ENCODE data around the gene PLK5.
A peak's percentile ranks its signal among the peaks of the same experiment; 100 is the strongest.
"Not testable (repeated sequence)": the region's sequence is repeated elsewhere in the genome, so short reads cannot be mapped to it uniquely, and the experiment has no call there.

The PLK5 gene

DNA sequence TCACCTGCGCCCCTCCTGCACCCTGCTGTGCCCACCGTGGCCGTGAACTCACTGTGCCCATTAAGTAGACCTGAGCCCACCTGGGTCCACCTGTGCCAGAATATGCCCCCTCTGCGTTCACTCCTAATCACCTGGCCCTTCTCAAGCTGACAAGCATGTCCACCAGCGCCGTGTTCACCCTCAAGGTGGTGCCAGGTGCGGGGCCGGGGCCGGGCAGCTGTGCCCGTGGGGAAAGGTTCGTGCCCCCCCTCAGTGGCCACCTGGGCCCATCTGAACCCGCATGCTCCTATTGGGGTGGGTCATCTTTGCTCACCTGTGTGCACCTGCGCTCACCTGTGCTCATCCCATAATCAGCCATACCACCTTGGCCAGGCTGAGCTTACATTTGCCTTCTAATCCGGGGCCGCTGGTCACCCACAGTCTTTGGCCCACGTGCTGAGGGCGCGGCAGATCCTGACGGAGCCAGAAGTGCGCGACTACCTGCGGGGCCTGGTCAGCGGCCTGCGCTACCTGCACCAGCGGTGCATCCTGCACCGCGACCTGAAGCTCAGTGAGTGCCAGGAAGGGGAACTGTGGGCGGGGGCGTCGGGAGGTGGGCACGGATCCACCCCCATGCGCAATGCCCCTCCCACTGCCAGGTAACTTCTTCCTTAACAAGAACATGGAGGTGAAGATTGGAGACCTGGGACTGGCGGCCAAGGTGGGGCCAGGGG lies 2.3 kb downstream of the PLK5 start:
- Mint-ChIP-seq H3K27ac (no peak overlapping the region), H3K36me3 (no peaks in the 10 kb centered on the region), H3K27me3 (peaks cover 20% of the 10 kb centered on the region), H3K4me3 (no peak overlapping the region), H3K9me3 (no peaks in the 10 kb centered on the region), H3K4me1 (peaks cover 6% of the 10 kb centered on the region)

DNA sequence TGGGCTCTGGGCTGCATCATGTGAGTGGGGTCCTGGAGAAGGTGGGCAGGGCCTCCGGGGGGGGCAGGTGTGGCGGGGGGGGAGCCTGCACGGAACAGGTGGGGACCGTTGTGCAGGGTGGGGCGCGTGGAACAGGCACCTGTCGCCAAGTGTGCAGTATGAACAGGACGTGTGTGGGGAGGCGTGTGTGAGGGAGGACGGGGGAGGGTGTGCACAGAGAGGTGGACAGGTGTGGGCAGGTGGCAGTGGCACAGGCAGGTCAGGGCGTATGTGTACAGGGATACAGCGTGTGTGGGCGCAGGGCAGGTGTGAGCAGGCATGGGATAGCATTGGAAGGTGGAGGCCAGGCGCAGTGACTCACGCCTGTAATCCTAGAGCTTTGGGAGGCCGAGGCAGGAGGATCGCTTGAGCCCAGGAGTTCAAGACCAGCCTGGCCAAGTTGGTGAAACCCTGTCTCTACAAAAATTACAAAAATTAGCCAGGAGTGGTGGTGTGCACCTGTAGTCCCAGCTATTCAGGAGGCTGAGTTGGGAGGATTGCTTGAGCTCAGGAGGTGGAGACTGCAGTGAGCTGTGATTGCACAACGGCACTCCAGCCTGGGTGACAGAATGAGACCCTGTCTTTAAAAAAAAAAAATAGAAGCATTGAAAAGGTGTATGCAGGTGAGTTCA lies 3.2 kb downstream of the PLK5 start:
- Mint-ChIP-seq H3K4me1 (peaks cover 6% of the 10 kb centered on the region), H3K36me3 (no peaks in the 10 kb centered on the region), H3K9me3 (no peaks in the 10 kb centered on the region), H3K27ac (peak overlapping the region; percentile 65), H3K4me3 (no peak overlapping the region), H3K27me3 (peaks cover 21% of the 10 kb centered on the region)

DNA sequence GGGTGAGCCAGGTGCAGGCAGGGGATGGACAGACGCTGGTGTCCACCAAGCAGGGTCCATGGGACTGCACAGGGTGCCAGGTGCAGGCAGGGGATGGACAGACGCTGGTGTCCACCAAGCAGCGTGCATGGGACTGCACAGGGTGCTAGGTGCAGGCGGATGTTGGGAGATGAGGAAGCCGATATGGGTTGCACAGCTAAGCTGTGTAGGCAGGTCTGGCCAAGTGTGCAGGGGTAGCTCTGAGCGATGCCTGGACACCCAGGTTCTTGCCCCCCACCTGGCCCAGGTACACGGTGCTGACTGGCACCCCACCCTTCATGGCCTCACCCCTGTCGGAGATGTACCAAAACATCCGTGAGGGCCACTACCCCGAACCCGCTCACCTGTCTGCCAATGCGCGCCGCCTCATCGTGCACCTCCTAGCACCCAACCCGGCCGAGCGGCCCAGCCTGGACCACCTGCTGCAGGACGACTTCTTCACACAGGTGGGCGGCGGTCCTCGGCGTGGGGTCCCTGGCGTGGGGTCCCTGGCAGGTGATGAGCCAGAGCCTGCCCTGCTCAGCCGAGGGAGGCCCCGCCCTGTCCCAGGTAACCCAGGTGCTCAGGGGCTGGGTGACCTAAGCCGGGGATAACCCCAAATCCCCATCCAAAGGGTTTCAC lies 3.9 kb downstream of the PLK5 start:
- no peak overlapping the region for H3K4me3 Mint-ChIP-seq
- no peaks in the 10 kb centered on the region for H3K9me3 Mint-ChIP-seq
- peak overlapping the region; percentile 65 for H3K27ac Mint-ChIP-seq
- H3K36me3 Mint-ChIP-seq: no peaks in the 10 kb centered on the region
- peaks cover 21% of the 10 kb centered on the region for H3K27me3 Mint-ChIP-seq
- peaks cover 6% of the 10 kb centered on the region for H3K4me1 Mint-ChIP-seq

DNA sequence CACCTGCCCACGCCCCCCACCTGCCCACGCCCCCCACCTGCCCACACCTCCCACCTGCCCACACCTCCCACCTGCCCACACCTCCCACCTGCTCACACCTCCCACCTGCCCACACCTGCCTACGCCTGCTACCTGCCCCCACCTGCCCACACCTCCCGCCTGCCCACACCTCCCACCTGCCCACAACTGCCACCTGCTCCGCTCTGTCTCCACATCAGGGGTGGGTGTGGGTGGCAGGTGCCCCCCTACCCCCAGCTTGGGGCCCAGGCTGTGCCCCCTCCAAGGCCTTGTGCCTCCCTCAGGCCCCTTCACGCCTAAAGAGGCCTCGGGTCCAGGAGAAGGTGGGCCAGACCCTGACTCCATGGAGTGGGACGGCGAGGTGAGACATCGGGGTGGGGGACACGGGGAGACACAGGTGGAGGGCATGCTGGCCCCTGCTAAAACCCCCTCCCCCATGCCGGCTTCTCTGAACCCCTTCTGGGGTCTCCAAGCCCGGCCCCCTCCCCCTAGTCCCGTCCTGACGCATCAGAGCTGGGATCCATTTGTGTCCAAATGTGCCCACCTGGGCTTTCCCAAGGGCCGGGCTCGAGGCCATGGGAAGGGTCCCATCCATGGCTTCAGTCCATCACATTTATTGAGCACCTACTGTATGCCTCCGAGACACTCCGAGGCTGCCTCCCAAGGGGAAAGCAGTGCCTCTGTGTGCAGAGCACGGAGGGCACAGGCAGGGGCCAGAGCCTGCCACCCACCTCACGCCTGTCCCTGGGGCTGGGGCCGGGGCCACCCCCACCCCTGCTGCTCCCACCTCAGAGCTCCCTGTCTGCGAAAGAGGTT lies 4.9 kb downstream of the PLK5 start:
- H3K4me3 Mint-ChIP-seq: no peak overlapping the region
- H3K4me1 Mint-ChIP-seq: peaks cover 6% of the 10 kb centered on the region
- H3K36me3 Mint-ChIP-seq: no peaks in the 10 kb centered on the region
- no peaks in the 10 kb centered on the region for H3K9me3 Mint-ChIP-seq
- H3K27me3 Mint-ChIP-seq: peaks cover 20% of the 10 kb centered on the region
- no peak overlapping the region for H3K27ac Mint-ChIP-seq

DNA sequence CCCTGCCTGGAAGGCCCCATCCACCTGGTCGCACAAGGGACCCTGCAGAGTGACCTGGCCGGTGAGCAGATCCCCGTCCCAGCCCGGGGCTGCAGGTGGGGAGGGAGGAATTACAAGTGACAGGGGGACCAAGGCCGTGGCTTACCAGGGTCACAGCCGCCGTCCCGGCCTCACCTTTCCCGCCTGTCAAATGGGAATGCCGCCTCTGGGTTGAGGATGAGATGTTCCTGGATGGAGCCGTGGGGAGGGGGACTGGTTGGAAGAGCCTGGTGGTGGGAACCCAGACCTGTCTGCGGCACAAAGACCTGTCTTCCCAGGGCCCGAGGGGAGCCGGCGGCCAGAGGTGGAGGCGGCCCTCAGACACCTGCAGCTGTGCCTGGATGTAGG lies 5.5 kb downstream of the PLK5 start:
- peaks cover 5% of the 10 kb centered on the region for H3K4me1 Mint-ChIP-seq
- no peaks in the 10 kb centered on the region for H3K36me3 Mint-ChIP-seq
- no peaks in the 10 kb centered on the region for H3K9me3 Mint-ChIP-seq
- H3K4me3 Mint-ChIP-seq: no peak overlapping the region
- no peak overlapping the region for H3K27ac Mint-ChIP-seq
- peaks cover 19% of the 10 kb centered on the region for H3K27me3 Mint-ChIP-seq

DNA sequence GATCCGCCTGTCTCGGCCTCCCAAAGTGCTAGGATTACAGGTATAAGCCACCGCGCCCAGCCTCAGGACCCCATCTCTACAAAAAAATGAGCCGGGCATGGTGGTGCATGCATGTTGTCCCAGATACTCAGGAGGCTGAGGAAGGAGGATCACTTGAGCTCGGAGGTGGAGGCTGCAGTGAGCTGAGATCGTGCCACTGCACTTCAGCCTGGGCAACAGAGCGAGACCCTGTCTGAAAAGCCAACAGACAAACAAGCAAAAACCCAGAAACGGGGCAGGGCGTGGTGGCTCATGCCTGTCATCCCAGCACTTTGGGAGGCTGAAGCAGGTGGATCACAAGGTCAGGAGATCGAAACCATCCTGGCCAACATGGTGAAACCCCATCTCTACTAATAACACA lies 7.0 kb downstream of the PLK5 start:
- not testable (repeated sequence) for H3K4me1 Mint-ChIP-seq, H3K4me3 Mint-ChIP-seq, H3K27ac Mint-ChIP-seq, H3K9me3 Mint-ChIP-seq, H3K36me3 Mint-ChIP-seq
- peaks cover 13% of the 10 kb centered on the region for H3K27me3 Mint-ChIP-seq

DNA sequence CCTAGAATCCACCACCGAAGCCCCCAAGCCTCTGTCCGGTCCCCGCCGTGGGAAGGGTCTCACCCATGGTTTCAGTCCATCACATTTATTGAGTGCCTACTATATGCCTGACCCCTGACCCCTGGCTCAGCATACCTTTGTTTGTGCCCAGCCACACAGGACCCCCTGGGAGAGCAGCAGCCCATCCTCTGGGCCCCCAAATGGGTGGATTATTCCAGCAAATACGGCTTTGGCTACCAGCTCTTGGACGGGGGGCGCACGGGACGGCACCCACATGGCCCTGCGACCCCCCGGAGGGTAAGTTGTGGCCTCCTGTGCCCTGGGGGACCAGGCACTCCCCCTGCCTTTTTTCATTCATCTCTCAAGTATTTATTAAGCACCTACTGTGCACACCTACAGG lies 7.7 kb downstream of the PLK5 start:
- Mint-ChIP-seq H3K9me3 (no peaks in the 10 kb centered on the region), H3K4me3 (no peak overlapping the region), H3K27me3 (peaks cover 6% of the 10 kb centered on the region), H3K27ac (no peak overlapping the region), H3K36me3 (no peaks in the 10 kb centered on the region), H3K4me1 (no peaks in the 10 kb centered on the region)

DNA sequence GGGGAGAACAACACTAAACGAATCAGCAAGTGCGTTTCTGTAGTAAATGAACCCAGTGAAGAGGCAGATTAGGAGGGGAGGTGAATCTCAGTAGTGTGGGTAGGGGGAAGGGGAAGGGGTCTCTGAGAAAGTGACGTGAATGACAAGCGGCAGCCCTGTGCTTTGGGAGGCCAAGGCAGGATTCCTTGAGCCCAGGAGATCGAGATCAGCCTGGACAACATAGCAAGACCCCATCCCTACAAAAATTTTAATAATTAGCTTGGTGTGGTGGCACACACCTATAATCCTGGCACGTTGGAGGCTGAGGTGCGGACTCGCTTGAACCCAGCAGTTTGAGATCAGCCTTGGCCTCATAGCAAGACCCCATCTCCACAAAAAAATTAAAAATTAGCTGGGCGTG lies 8.1 kb downstream of the PLK5 start:
- peaks cover 6% of the 10 kb centered on the region for H3K27me3 Mint-ChIP-seq
- H3K9me3 Mint-ChIP-seq: no peaks in the 10 kb centered on the region
- no peaks in the 10 kb centered on the region for H3K4me1 Mint-ChIP-seq
- no peak overlapping the region for H3K4me3 Mint-ChIP-seq
- H3K27ac Mint-ChIP-seq: no peak overlapping the region
- H3K36me3 Mint-ChIP-seq: no peaks in the 10 kb centered on the region

DNA sequence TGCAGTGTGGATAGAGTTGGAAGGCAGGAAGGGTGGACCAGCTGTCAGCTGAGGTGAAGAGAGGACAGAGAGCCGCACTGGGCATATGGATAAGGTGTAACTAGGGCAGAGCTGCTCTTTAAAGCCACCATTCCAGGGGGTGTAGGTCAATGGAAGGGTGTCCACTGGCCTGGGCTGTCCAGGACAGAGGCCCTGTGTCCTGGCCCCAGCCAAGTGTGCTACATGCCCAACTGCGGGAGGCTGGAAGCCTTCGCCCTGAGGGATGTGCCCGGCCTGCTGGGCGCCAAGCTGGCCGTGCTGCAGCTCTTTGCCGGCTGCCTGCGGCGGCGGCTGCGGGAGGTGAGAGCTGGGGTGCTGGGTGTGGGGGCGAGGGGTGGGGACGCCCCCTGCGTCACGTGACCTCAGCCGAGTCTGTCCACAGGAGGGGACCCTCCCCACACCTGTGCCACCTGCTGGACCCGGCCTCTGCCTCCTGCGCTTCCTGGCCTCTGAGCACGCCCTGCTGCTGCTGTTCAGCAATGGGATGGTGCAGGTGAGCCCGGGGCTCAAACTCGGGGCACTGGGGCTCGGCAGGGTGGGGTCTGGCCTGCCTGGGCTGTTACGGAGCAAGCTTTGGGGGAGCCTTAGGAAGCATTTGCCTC lies 9.8 kb downstream of the PLK5 start:
- Mint-ChIP-seq H3K4me3 (no peak overlapping the region), H3K36me3 (no peaks in the 10 kb centered on the region), H3K27me3 (peaks cover 6% of the 10 kb centered on the region), H3K9me3 (no peaks in the 10 kb centered on the region), H3K4me1 (no peaks in the 10 kb centered on the region), H3K27ac (no peak overlapping the region)

DNA sequence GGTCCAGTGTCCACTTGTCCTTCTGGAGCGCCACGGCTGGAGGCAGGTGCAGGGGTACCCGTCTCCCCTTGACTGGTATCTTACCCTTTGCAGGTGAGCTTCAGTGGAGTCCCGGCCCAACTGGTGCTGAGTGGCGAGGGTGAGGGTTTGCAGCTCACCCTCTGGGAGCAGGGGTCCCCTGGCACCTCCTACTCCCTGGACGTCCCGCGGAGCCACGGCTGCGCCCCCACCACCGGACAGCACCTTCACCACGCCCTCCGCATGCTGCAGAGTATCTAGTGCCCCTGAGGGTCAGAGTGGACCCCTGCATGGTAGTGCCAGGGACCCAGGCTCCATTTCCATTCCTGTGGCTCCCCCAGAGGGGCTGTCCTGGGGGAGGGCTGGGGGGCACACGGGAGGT lies 11.1 kb downstream of the PLK5 start:
- H3K36me3 Mint-ChIP-seq: no peaks in the 10 kb centered on the region
- peaks cover 7% of the 10 kb centered on the region for H3K27me3 Mint-ChIP-seq
- H3K4me3 Mint-ChIP-seq: no peak overlapping the region
- no peaks in the 10 kb centered on the region for H3K4me1 Mint-ChIP-seq
- no peak overlapping the region for H3K27ac Mint-ChIP-seq
- H3K9me3 Mint-ChIP-seq: no peaks in the 10 kb centered on the region

DNA sequence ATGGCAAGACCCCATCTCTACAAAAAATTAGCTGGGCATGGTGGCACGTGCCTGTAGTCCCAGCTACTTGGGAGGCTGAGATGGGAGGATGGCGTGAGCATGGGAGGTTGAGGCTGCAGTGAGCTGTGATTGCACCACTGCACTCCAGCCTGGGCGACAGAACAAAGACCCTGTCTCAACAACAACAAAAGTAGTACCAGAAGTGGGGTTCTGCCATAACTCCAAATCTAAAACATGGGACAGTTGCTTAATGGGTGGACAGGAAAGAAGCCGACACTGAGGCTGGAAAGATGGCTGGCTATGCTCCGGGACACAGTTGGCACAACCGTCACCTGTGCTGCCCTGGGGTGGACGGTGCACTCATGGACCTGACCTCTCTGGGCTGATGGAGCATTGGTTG lies 11.8 kb downstream of the PLK5 start:
- H3K27me3 Mint-ChIP-seq, H3K4me3 Mint-ChIP-seq, H3K27ac Mint-ChIP-seq, H3K4me1 Mint-ChIP-seq, H3K36me3 Mint-ChIP-seq, H3K9me3 Mint-ChIP-seq: not testable (repeated sequence)

DNA sequence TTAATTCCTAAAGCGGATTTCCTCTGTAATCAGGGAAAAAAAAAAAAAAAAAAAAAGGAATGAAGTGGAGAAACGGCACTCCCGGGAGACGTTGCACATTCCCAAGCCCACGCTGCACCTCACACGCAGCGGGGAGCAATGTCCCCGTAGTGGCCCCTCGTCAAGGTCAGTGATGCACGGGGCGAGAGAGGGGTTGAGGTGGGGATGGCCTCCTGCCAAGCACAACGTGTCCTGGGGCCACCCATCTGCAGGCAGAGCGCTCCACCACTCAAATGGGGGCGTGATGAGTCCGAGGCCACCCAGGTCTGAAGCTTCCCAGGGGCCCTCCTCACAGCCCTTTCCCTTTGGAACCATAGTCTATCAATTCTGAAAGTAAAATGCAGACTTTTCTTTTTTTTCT lies 15.1 kb downstream of the PLK5 start:
- H3K27ac Mint-ChIP-seq: no peak overlapping the region
- peaks cover 13% of the 10 kb centered on the region for H3K27me3 Mint-ChIP-seq

DNA sequence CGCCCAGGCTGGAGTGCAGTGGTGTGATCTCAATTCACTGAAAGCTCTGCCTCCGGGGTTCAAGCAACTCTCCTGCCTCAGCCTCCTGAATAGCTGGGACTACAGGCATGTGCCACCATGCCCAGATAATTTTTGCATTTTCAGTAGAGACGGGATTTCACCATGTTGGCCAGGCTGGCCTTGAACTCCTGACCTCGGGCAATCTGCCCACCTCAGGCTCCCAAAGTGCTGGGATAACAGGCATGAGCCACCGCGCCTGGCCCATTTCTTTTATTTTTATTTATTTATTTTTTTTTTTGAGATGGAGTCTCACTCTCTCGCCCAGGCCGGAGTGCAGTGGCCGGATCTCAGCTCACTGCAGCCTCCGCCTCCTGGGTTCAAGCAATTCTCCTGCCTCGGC lies 15.9 kb downstream of the PLK5 start:
- H3K36me3 Mint-ChIP-seq, H3K27ac Mint-ChIP-seq, H3K4me3 Mint-ChIP-seq, H3K4me1 Mint-ChIP-seq, H3K9me3 Mint-ChIP-seq: not testable (repeated sequence)
- peaks cover 13% of the 10 kb centered on the region for H3K27me3 Mint-ChIP-seq

More for the DNA sequence above, 15.1 kb downstream of the PLK5 start:
- H3K9me3 Mint-ChIP-seq: no peaks in the 10 kb centered on the region
- no peaks in the 10 kb centered on the region for H3K36me3 Mint-ChIP-seq
- no peaks in the 10 kb centered on the region for H3K4me1 Mint-ChIP-seq
- H3K4me3 Mint-ChIP-seq: no peak overlapping the region

DNA sequence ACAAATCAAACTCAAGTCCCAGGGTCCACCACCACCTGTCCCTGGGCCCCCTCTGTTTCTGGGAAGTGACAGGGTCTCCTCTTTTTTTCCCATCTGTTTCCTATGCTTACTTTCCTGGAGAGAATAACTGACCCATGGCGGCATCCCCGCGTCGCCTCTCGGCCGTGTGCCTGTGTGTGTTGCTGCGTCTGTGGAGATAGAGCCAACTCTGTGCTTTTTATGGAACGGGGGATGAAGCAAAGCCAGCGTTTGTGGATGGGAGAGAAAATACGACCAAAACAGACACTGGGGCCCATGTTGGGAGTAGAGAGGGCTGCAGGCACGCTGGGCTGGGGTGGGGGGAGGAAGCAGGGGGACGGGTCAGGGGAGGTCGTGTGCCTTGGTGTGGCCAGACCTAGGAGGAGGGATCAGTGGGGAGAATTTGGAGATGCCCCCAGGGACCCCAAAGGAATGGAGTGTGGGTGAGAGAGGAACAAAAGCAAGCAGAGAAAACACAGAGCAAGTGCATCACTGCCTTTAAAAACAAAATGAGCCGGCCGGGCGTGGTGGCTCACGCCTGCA lies 16.6 kb downstream of the PLK5 start:
- H3K27ac Mint-ChIP-seq: no peak overlapping the region
- H3K4me1 Mint-ChIP-seq: no peaks in the 10 kb centered on the region
- H3K4me3 Mint-ChIP-seq: no peak overlapping the region
- H3K9me3 Mint-ChIP-seq: no peaks in the 10 kb centered on the region
- peaks cover 11% of the 10 kb centered on the region for H3K27me3 Mint-ChIP-seq
- no peaks in the 10 kb centered on the region for H3K36me3 Mint-ChIP-seq

DNA sequence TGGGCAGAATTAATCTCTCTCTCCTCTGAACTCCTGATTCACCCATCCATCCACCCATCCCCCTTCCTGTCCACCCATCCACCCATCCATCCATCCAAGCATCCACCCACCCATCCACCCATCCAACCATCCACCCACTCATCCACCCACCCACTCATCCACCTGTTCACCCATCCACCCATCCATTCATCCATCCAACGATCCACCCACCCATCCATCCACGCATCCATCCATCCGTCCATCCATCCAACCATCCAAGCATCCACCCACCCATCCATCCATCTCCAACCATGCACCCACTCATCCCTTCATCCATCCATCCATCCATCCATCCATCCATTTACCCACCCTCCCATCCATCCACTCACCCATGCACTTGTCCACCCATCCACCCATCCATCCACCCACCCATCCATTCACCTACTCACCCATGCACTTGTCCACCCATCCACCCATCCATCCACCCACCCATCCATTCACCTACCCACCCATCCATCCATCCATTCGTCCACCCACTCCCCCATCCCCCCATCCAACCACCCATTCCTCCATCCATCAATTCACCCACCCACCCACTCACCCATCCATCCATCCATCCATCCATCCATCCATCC lies 25.6 kb downstream of the PLK5 start:
- Mint-ChIP-seq H3K27ac (no peak overlapping the region), H3K9me3 (no peaks in the 10 kb centered on the region), H3K4me1 (peaks cover 4% of the 10 kb centered on the region), H3K36me3 (no peaks in the 10 kb centered on the region), H3K27me3 (peaks cover 7% of the 10 kb centered on the region), H3K4me3 (no peak overlapping the region)

Data from activated naive CD4-positive, alpha-beta T cell treated with anti-CD3 and anti-CD28 coated beads, Interleukin-2, amount 50 U/mL, for 24 hours (primary cell).